ENCODE results near the gene FAM3A.

DNA sequence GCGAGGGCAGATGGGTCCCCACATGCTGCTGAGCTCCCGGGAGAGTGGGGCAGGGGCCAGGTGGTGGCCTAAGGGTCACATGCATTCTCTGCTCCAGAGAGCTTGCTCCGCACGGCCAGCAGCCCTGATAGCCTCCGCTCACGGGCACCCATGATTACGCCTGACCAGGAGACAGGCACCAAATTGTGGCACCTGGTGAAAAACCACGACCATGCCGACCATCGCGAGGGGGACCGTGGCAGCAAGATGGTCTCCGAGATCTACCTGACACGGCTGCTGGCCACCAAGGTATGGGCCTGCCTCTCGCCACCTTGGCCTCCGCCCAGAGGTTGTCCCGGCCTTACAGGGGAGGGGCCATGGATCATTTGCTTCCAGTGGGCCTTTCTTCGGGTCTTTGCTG, 46.2 kb downstream of the FAM3A start:
- no peak for TF ChIP-seq CTCF (IDR thresholded peaks at IDR 0.05)
- no peak for TF ChIP-seq EZH2 (IDR thresholded peaks at IDR 0.05)

All from neural progenitor cell (in vitro differentiated cells).